ENCODE results near the gene GSTM3.
"Not testable (repeated sequence)": the region's sequence is repeated elsewhere in the genome, so short reads cannot be mapped to it uniquely, and the experiment has no call there.

Gene GSTM3

GRCh38 chr1:109697861-109698260 lies 43.0 kb downstream of the GSTM3 start:
- H3K36me3 Mint-ChIP-seq (ENCODE audit: low read depth); H3K9me3 Mint-ChIP-seq; DNase-seq (ENCODE audit: low spot score); H3K27ac Mint-ChIP-seq; H3K4me1 Mint-ChIP-seq (ENCODE audit: low read depth); H3K4me3 Mint-ChIP-seq; H3K27me3 Mint-ChIP-seq (ENCODE audit: low read depth): not testable (repeated sequence)

GRCh38 chr1:109697066-109697465 lies 43.8 kb downstream of the GSTM3 start:
- H3K36me3 Mint-ChIP-seq (ENCODE audit: low read depth): peaks cover 6% of the 10 kb centered on the region
- no peaks in the 10 kb centered on the region for H3K9me3 Mint-ChIP-seq
- no peak overlapping the region for H3K27ac Mint-ChIP-seq
- no peak for DNase-seq (ENCODE audit: low spot score)
- H3K4me1 Mint-ChIP-seq (ENCODE audit: low read depth): no peaks in the 10 kb centered on the region
- H3K27me3 Mint-ChIP-seq (ENCODE audit: low read depth): no peaks in the 10 kb centered on the region
- no peak overlapping the region for H3K4me3 Mint-ChIP-seq

- H3K9me3 Mint-ChIP-seq; H3K4me1 Mint-ChIP-seq (ENCODE audit: low read depth); DNase-seq (ENCODE audit: low spot score); H3K27ac Mint-ChIP-seq; H3K4me3 Mint-ChIP-seq; H3K27me3 Mint-ChIP-seq (ENCODE audit: low read depth): not testable (repeated sequence)
- H3K36me3 Mint-ChIP-seq (ENCODE audit: low read depth): peaks cover 14% of the 10 kb centered on the region
Measured at GRCh38 chr1:109695138-109695537, 45.7 kb downstream of the GSTM3 start.

- H3K27ac Mint-ChIP-seq; H3K4me3 Mint-ChIP-seq; H3K4me1 Mint-ChIP-seq (ENCODE audit: low read depth); H3K9me3 Mint-ChIP-seq; DNase-seq (ENCODE audit: low spot score); H3K27me3 Mint-ChIP-seq (ENCODE audit: low read depth): not testable (repeated sequence)
- peaks cover 14% of the 10 kb centered on the region for H3K36me3 Mint-ChIP-seq (ENCODE audit: low read depth)
Measured at GRCh38 chr1:109694400-109694799, 46.4 kb downstream of the GSTM3 start.

GRCh38 chr1:109691759-109692158 lies 49.1 kb downstream of the GSTM3 start:
- Mint-ChIP-seq H3K36me3 (ENCODE audit: low read depth) (peaks cover 18% of the 10 kb centered on the region), H3K4me3 (no peak overlapping the region), H3K9me3 (no peaks in the 10 kb centered on the region), H3K4me1 (ENCODE audit: low read depth) (peaks cover 18% of the 10 kb centered on the region), H3K27me3 (ENCODE audit: low read depth) (no peaks in the 10 kb centered on the region), H3K27ac (no peak overlapping the region)
- DNase-seq (ENCODE audit: low spot score): no peak

GRCh38 chr1:109689844-109690405 lies 50.9 kb downstream of the GSTM3 start:
- H3K9me3 Mint-ChIP-seq: peaks cover 4% of the 10 kb centered on the region
- H3K36me3 Mint-ChIP-seq (ENCODE audit: low read depth): peaks cover 14% of the 10 kb centered on the region
- peak overlapping the region; percentile 91 for H3K4me3 Mint-ChIP-seq
- no peak overlapping the region for H3K27ac Mint-ChIP-seq
- no peak for DNase-seq (ENCODE audit: low spot score)
- H3K27me3 Mint-ChIP-seq (ENCODE audit: low read depth): no peaks in the 10 kb centered on the region
- H3K4me1 Mint-ChIP-seq (ENCODE audit: low read depth): peaks cover 18% of the 10 kb centered on the region

GRCh38 chr1:109687641-109688499 lies 53.0 kb downstream of the GSTM3 start, which contains the start of gene GSTM1:
GSTM1 (plus strand) TSS chr1:109687817; CDS start chr1:109687874, 57 bp downstream.
- Mint-ChIP-seq H3K4me1 (ENCODE audit: low read depth) (peaks cover 18% of the 10 kb centered on the region), H3K27ac (peak within 1 kb of the TSS; percentile 96), H3K4me3 (peak within 1 kb of the TSS; percentile 91), H3K9me3 (peaks cover 8% of the 10 kb centered on the region), H3K27me3 (ENCODE audit: low read depth) (no peaks in the 10 kb centered on the region), H3K36me3 (ENCODE audit: low read depth) (peaks cover 14% of the 10 kb centered on the region)
- peak; percentile 88 for DNase-seq (ENCODE audit: low spot score)

GRCh38 chr1:109687109-109687508 lies 53.7 kb downstream of the GSTM3 start:
- Mint-ChIP-seq H3K4me1 (ENCODE audit: low read depth) (peaks cover 18% of the 10 kb centered on the region), H3K27ac (peak overlapping the region; percentile 96), H3K4me3 (peak overlapping the region; percentile 91), H3K36me3 (ENCODE audit: low read depth) (peaks cover 14% of the 10 kb centered on the region)
- not testable (repeated sequence) for H3K9me3 Mint-ChIP-seq; DNase-seq (ENCODE audit: low spot score); H3K27me3 Mint-ChIP-seq (ENCODE audit: low read depth)

- not testable (repeated sequence) for DNase-seq (ENCODE audit: low spot score); H3K27ac Mint-ChIP-seq; H3K27me3 Mint-ChIP-seq (ENCODE audit: low read depth); H3K9me3 Mint-ChIP-seq; H3K4me3 Mint-ChIP-seq
- Mint-ChIP-seq H3K4me1 (ENCODE audit: low read depth) (peaks cover 18% of the 10 kb centered on the region), H3K36me3 (ENCODE audit: low read depth) (peaks cover 11% of the 10 kb centered on the region)
Measured at GRCh38 chr1:109685890-109686289, 54.9 kb downstream of the GSTM3 start.

- H3K4me3 Mint-ChIP-seq; DNase-seq (ENCODE audit: low spot score); H3K9me3 Mint-ChIP-seq; H3K36me3 Mint-ChIP-seq (ENCODE audit: low read depth); H3K27me3 Mint-ChIP-seq (ENCODE audit: low read depth); H3K27ac Mint-ChIP-seq: not testable (repeated sequence)
- H3K4me1 Mint-ChIP-seq (ENCODE audit: low read depth): peaks cover 14% of the 10 kb centered on the region
Measured at GRCh38 chr1:109685399-109685798, 55.4 kb downstream of the GSTM3 start.

GRCh38 chr1:109684777-109685176 lies 56.1 kb downstream of the GSTM3 start:
- H3K27ac Mint-ChIP-seq; H3K27me3 Mint-ChIP-seq (ENCODE audit: low read depth); H3K4me3 Mint-ChIP-seq; H3K9me3 Mint-ChIP-seq; DNase-seq (ENCODE audit: low spot score); H3K36me3 Mint-ChIP-seq (ENCODE audit: low read depth): not testable (repeated sequence)
- H3K4me1 Mint-ChIP-seq (ENCODE audit: low read depth): peaks cover 14% of the 10 kb centered on the region

Data from T-helper 2 cell treated with Interferon-gamma antibody and Interleukin-4, amounts not matched to agents 5 μg/mL and 100 μg/mL, for 36 hours (primary cell).